Gastroesophageal sphincter (tissue), 4 donors: ENCODE results near the gene CHRM2. TPM values are rescaled to one million over a fixed set of nuclear protein-coding genes. Genes with fewer than 3 reads are reported as not detected.

Experiments used
- ATAC-seq: fragments of 150-250 bp; one replicate; pipeline ENCODE4 v1.9.1; 2016; ENCODE audit warnings: mild to moderate bottlenecking, moderate library complexity
- H3K27ac ChIP-seq, 4 donors: fragments of 200-600 bp; sonication (generic) in 3 of 4; 1 replicate in 3 of 4; 2 replicates in 1 of 4; pipeline ENCODE4 v1.5.1; 2016 to 2019
- H3K27me3 ChIP-seq: fragments of 200-600 bp; sonication (generic); one replicate; pipeline ENCODE4 v1.5.1; 2019
- H3K36me3 ChIP-seq, 2 donors: fragments of 200-600 bp; sonication (generic); one replicate each; pipeline ENCODE4 v1.5.1; 2019; ENCODE audit warnings: control low read depth in 1 of 2
- H3K4me1 ChIP-seq, 3 donors: fragments of 200-600 bp; sonication (generic); 1 replicate in 2 of 3; 2 replicates in 1 of 3; pipeline ENCODE4 v1.5.1; 2016 to 2019; ENCODE audit warnings: control low read depth in 2 of 3
- H3K4me3 ChIP-seq, 2 donors: fragments of 200-600 bp; sonication (generic); one replicate each; pipeline ENCODE4 v1.5.1; 2019; ENCODE audit warnings: mild to moderate bottlenecking in 1 of 2, moderate library complexity in 1 of 2
- H3K9me3 ChIP-seq, 3 donors: fragments of 200-600 bp; sonication (generic); one replicate each; pipeline ENCODE4 v1.5.1; 2017 to 2019; ENCODE audit warnings: control low read depth in 2 of 3
- CTCF ChIP-seq, 4 experiments: fragments of 200-600 bp in 2 of 4; fragments of 450-650 bp in 2 of 4; sonication (generic) in 1 of 4; IDR thresholded peaks; one replicate each; pipeline ENCODE4 v1.5.1; 2017 to 2019; ENCODE audit warnings: antibody characterized with exemption in 4 of 4, mild to moderate bottlenecking in 2 of 4, moderate library complexity in 2 of 4
- EP300 ChIP-seq: sonication (generic); formaldehyde crosslinking; IDR thresholded peaks from one replicate; pipeline ENCODE4 v1.6.1; 2017; ENCODE audit warnings: antibody characterized with exemption, mild to moderate bottlenecking
- POLR2A ChIP-seq, 2 donors: fragments of 450-650 bp; IDR thresholded peaks; one replicate each; pipeline ENCODE4 v1.6.1; 2017; ENCODE audit warnings: antibody characterized with exemption in 2 of 2, mild to moderate bottlenecking in 2 of 2, moderate library complexity in 1 of 2
- POLR2AphosphoS5 ChIP-seq: sonication (generic); formaldehyde crosslinking; IDR thresholded peaks from one replicate; pipeline ENCODE4 v1.6.1; 2017; ENCODE audit warnings: antibody characterized with exemption
- WGBS, 2 donors: methylation state at CpG; one replicate each; pipeline ENCODE4 v1.1.5; 2018; ENCODE audit warnings: low coverage in 1 of 2; 5-methylcytosine and 5-hydroxymethylcytosine counted together
- total RNA-seq, 4 donors: library from RNA; depleted of rRNA; stranded (reverse); fragments of >200 nt; gene quantifications; one replicate each; pipeline ENCODE4 v1.1.0, GENCODE V29; 2016

CHRM2 gene
- total RNA-seq, 4 donors from 2014 or later, result 11.5 to 130 (median 65.3) TPM

DNA sequence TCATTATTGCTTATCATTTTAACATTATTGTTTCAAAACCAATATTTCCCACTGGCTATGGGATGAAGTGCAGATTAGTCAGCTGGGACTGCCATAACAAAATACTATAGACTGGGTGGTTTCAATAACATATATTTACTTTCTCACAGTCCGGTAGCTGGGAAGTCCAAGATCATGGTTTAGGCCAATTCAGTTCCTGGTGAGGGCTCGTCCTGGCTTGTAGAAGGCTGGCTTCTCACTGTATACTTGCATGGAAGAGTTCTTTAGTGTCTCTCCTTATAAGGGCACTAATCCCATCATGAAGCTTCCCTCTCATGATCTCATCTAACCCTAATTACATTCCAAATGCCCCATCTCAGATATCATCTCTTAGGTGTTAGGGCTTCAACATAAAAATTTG lies 101.3 kb downstream of the CHRM2 start:
- ATAC-seq, result no peak
- TF ChIP-seq EP300 (no peak), POLR2A (IDR thresholded peaks at IDR 0.05) (no peak), CTCF (IDR thresholded peaks at IDR 0.05) (no peak), POLR2AphosphoS5 (no peak)
- H3K4me1 ChIP-seq, result peaks cover 0 to 21% (median 0%) of the 10 kb centered on the region in 3 donors
- no peaks in the 10 kb centered on the region for H3K27me3 ChIP-seq
- no peaks in the 10 kb centered on the region for H3K36me3 ChIP-seq
- 17 to 38% methylated on average over 2 of the region's 2 CpGs for WGBS, 2 donors
- no peak overlapping the region for H3K27ac ChIP-seq
- no peaks in the 10 kb centered on the region for H3K9me3 ChIP-seq
- H3K4me3 ChIP-seq, result no peak overlapping the region

GRCh38 chr7:136971776-136972175 lies 103.3 kb downstream of the CHRM2 start:
- H3K4me3 ChIP-seq, result no peak overlapping the region
- H3K9me3 ChIP-seq, result no peaks in the 10 kb centered on the region
- 44 to 56% methylated on average over 2 of the region's 2 CpGs for WGBS, 2 donors
- no peak for TF ChIP-seq EP300
- H3K27ac ChIP-seq, result no peak overlapping the region
- H3K4me1 ChIP-seq, result peaks cover 0 to 11% (median 0%) of the 10 kb centered on the region in 3 donors
- H3K27me3 ChIP-seq, result no peaks in the 10 kb centered on the region
- ATAC-seq, result no peak
- no peaks in the 10 kb centered on the region for H3K36me3 ChIP-seq

- TF ChIP-seq POLR2AphosphoS5, result no peak
- TF ChIP-seq EP300, result no peak
- TF ChIP-seq POLR2A (IDR thresholded peaks at IDR 0.05), result no peak
- TF ChIP-seq CTCF (IDR thresholded peaks at IDR 0.05), result no peak
- no peak for ATAC-seq
- no peak overlapping the region for H3K27ac ChIP-seq
- no peaks in the 10 kb centered on the region for H3K9me3 ChIP-seq
- H3K36me3 ChIP-seq, result no peaks in the 10 kb centered on the region
- H3K27me3 ChIP-seq, result no peaks in the 10 kb centered on the region
- H3K4me3 ChIP-seq, result no peak overlapping the region
- peaks cover 0 to 4% (median 0%) of the 10 kb centered on the region in 3 donors for H3K4me1 ChIP-seq
- 30 to 41% methylated on average over 2 of the region's 2 CpGs for WGBS, 2 donors
Observed at GRCh38 chr7:136976504-136977251, 108.2 kb downstream of the CHRM2 start.

DNA sequence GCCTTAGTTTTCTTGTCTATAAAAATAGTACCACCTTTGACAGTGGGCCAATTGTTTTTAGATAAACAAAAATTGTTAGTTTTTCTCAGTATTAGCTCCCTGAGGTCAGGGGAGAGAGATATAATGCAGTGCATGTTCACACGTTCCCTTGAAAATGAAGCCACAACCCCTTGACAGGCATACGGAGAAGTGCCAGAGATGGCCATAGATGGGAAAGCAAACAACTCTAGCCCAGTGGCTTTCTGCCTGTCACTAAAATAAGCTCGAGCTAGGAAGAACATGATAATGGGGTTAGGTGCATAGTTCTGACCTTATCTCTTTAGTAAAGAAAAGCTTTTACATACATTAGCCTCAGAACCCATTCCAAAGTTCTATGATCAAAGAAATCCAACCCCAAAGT lies 124.9 kb downstream of the CHRM2 start:
- Histone ChIP-seq H3K27me3 (no peaks in the 10 kb centered on the region), H3K9me3 (no peaks in the 10 kb centered on the region), H3K4me1 (peaks cover 0 to 12% (median 0%) of the 10 kb centered on the region in 3 donors), H3K36me3 (no peaks in the 10 kb centered on the region), H3K4me3 (no peak overlapping the region), H3K27ac (no peak overlapping the region)
- 38% methylated on average over 3 of the region's 3 CpGs; no CpG with 5 or more reads in 1 of the 2 donors for WGBS, 2 donors
- TF ChIP-seq EP300, result no peak
- no peak for TF ChIP-seq CTCF (IDR thresholded peaks at IDR 0.05)
- no peak for TF ChIP-seq POLR2AphosphoS5
- TF ChIP-seq POLR2A (IDR thresholded peaks at IDR 0.05), result no peak
- no peak for ATAC-seq

GRCh38 chr7:136997735-136998134 lies 129.3 kb downstream of the CHRM2 start:
- Histone ChIP-seq H3K36me3 (no peaks in the 10 kb centered on the region), H3K27me3 (no peaks in the 10 kb centered on the region), H3K27ac (no peak overlapping the region), H3K9me3 (no peaks in the 10 kb centered on the region), H3K4me3 (no peak overlapping the region), H3K4me1 (peaks cover 0 to 25% (median 2%) of the 10 kb centered on the region in 3 donors)
- TF ChIP-seq EP300, result no peak
- no peak for TF ChIP-seq POLR2A (IDR thresholded peaks at IDR 0.05)
- TF ChIP-seq CTCF (IDR thresholded peaks at IDR 0.05), result no peak
- TF ChIP-seq POLR2AphosphoS5, result no peak
- no peak for ATAC-seq
